Mesothelial cell of epicardium (in vitro differentiated cells): ENCODE results near the gene CASP9. TPM values are rescaled to one million over a fixed set of nuclear protein-coding genes. Genes with fewer than 3 reads are reported as not detected.
"Not testable (repeated sequence)": the region's sequence is repeated elsewhere in the genome, so short reads cannot be mapped to it uniquely, and the experiment has no call there.

Source experiments
- DNase-seq, 2 experiments: peaks; one replicate each; pipeline ENCODE4 v3.0.0; 2021; ENCODE audit warnings: low spot score in 2 of 2; ENCODE audit not compliant: unreplicated experiment in 2 of 2
- H3K27ac Mint-ChIP-seq: 2 replicates; pipeline ENCODE4 v1.8.0; 2021; ENCODE audit warnings: mixed read lengths
- H3K27me3 Mint-ChIP-seq: 2 replicates; pipeline ENCODE4 v1.8.0; 2021; ENCODE audit warnings: low read depth, mixed read lengths
- H3K36me3 Mint-ChIP-seq: 2 replicates; pipeline ENCODE4 v1.8.0; 2021; ENCODE audit warnings: mixed read lengths
- H3K4me1 Mint-ChIP-seq: 2 replicates; pipeline ENCODE4 v1.8.0; 2021; ENCODE audit warnings: mixed read lengths
- H3K4me3 Mint-ChIP-seq: 2 replicates; pipeline ENCODE4 v1.8.0; 2021; ENCODE audit warnings: mild to moderate bottlenecking, moderate library complexity, mixed read lengths
- H3K9me3 Mint-ChIP-seq: 2 replicates; pipeline ENCODE4 v1.8.0; 2021; ENCODE audit warnings: mixed read lengths
- total RNA-seq: library from RNA; stranded (reverse); gene quantifications from 3 replicates; pipeline ENCODE4 v1.2.1, GENCODE V29; 2021
- TF ChIP-seq, protein P1 (sequence below): fragments of 200-600 bp; sonication (generic); IDR thresholded peaks from one replicate; pipeline ENCODE4 v1.5.0; 2021; ENCODE audit warnings: antibody characterized with exemption; ENCODE audit not compliant: unreplicated experiment

CASP9 gene
- total RNA-seq, 1 donor from 2014 or later, result 23.0 TPM

DNA sequence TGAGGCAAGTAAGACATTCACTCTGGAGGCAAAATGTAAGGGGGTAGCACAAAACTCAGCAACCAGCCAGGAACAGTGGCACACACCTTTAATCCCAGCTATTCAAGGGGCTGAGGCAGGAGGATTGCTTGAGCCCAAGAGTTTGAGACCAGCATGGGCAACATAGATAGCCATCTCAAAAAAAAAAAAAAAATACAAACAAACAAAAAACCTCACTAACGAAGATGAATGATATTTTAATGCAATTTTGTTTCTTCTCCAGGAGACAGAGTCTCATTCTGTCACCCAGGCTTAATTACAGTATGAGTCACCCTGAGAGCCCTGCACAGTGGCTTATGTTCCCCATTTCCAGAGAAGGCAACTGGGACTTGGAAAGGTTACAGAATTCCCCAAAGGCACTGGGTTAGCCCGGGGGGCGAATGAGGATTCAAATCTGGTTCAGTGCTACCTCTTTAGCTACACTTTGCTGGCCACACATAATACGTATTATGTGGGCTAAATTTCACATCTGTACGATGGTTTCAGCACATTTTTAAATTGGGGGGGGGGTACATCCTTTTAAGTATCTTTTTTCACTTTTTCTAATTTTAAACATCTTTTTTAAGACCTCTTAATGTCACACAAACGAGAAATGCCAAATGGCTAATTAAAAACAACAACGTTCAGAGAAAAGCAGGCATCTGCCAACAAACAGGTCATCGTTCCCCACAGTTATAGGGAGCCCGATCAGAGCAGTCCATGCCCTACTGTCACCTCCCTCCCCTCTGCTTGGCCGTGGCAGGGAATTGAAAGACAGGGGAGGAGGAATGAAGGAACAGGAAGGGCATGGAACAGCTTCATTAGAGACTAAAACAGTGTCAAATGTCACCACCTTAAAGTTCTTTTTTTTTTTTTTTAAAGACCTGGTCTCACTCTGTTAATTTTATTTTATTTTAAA is 64.0 kb downstream of the CASP9 start:
- TF ChIP-seq, protein P1, sequence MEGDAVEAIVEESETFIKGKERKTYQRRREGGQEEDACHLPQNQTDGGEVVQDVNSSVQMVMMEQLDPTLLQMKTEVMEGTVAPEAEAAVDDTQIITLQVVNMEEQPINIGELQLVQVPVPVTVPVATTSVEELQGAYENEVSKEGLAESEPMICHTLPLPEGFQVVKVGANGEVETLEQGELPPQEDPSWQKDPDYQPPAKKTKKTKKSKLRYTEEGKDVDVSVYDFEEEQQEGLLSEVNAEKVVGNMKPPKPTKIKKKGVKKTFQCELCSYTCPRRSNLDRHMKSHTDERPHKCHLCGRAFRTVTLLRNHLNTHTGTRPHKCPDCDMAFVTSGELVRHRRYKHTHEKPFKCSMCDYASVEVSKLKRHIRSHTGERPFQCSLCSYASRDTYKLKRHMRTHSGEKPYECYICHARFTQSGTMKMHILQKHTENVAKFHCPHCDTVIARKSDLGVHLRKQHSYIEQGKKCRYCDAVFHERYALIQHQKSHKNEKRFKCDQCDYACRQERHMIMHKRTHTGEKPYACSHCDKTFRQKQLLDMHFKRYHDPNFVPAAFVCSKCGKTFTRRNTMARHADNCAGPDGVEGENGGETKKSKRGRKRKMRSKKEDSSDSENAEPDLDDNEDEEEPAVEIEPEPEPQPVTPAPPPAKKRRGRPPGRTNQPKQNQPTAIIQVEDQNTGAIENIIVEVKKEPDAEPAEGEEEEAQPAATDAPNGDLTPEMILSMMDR, result no peak
- Mint-ChIP-seq H3K27ac (no peak overlapping the region), H3K4me3 (no peak overlapping the region), H3K36me3 (no peaks in the 10 kb centered on the region), H3K27me3 (peaks cover 5% of the 10 kb centered on the region), H3K4me1 (peaks cover 25% of the 10 kb centered on the region), H3K9me3 (no peaks in the 10 kb centered on the region)
- no peak for DNase-seq

DNA sequence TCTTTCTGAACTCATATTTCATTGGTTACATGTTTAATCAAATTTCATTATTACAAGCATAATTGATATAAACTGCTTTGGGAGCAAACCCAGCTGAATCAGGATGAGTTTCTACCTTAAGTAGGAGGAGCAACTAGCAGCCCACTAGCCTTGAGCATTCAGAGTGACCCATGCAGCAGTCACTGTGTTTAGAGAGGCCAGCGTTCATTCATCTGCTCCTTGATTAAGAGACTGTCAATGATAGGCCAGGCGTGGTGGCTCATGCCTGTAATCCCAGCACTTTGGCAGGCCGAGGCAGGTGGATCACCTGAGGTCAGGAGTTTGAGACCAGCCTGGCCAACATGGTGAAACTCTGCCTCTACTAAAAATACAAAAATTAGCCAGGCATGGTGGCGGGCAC is 65.6 kb downstream of the CASP9 start:
- not testable (repeated sequence) for H3K9me3 Mint-ChIP-seq, H3K4me3 Mint-ChIP-seq, H3K27me3 Mint-ChIP-seq, DNase-seq, H3K36me3 Mint-ChIP-seq
- H3K4me1 Mint-ChIP-seq, result peaks cover 25% of the 10 kb centered on the region
- H3K27ac Mint-ChIP-seq, result peak overlapping the region; percentile 24

DNA sequence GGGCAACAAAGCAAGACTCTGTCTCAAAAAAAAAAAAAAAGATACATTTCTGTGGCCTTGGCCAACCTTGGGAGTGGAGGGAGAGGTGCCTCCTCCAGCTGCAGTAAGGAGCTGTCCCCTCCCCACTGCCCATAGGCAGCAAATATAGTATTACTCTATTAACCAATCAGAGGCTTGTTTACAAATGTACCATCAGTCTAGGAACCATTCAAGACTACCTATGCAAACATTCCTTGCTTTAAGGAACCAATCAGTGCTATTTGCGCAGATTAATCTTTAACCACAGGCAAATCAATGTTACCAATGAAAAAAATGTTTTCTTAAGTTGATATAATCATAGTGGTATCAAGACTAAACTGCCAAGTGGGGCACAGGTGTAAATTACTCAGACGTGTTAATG is 66.4 kb downstream of the CASP9 start:
- H3K4me1 Mint-ChIP-seq, result peaks cover 22% of the 10 kb centered on the region
- H3K9me3 Mint-ChIP-seq, result no peaks in the 10 kb centered on the region
- TF ChIP-seq, protein P1, result no peak
- no peak for DNase-seq
- H3K4me3 Mint-ChIP-seq, result no peak overlapping the region
- peaks cover 2% of the 10 kb centered on the region for H3K27me3 Mint-ChIP-seq
- no peak overlapping the region for H3K27ac Mint-ChIP-seq
- no peaks in the 10 kb centered on the region for H3K36me3 Mint-ChIP-seq

DNA sequence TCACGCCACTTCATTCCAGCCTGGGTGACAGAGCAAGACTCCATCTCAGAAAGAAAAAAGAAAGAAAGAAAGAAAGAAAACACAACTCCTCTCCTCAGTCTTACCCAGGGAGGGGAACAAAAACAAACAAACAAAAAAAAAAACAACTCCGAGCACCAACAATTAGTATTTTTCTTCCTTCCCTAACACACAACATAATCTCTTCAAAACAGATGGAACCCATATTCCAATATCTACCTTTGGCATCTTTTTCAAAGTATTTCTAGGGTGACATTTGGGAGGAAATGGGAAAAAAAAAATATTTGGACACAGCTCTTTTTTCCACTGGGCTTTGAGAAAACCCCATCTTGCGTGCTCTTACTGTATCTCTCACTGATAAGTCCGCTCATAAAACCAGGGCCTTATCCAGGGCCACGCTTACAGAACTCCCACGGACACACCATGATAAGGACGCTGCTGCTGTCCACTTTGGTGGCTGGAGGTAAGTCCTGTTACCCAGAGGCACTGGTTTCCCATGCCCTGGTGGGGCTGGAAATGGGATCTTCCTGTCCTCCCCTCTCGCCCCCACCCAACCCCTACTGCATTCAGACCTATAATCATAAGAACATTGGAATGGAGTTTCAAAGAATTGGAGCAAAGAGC is 67.6 kb downstream of the CASP9 start, which contains the start of gene CELA2A:
TSS of gene CELA2A (plus strand) at position 420 of the 642 bp plus-strand sequence. CDS start at position 442, 22 bp downstream.
- no peak for DNase-seq
- no peaks in the 10 kb centered on the region for H3K36me3 Mint-ChIP-seq
- no peaks in the 10 kb centered on the region for H3K9me3 Mint-ChIP-seq
- H3K4me1 Mint-ChIP-seq, result peaks cover 22% of the 10 kb centered on the region
- no peak within 1 kb of the TSS for H3K27ac Mint-ChIP-seq
- no peak within 1 kb of the TSS for H3K4me3 Mint-ChIP-seq
- peaks cover 2% of the 10 kb centered on the region for H3K27me3 Mint-ChIP-seq
- TF ChIP-seq, protein P1, result no peak

DNA sequence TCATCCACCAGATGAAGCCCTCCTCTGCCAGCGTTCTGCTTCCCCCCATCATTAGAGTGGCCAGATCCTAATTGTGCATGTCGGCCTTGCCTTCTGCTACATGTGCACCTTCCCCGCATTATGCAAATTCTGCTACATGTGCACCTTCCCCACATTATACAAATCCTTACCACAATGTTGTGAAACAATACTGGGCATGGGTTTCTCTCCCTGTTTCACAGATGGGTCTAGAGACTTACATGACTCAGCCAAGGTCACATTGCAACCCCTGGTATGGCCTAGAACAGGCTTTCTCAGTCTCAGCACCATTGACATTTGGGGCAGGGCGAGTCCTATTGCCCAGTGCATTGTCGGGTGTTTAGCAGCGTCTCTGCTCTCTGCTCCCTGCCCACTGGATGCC is 68.5 kb downstream of the CASP9 start:
- Mint-ChIP-seq H3K36me3 (no peaks in the 10 kb centered on the region), H3K27me3 (peaks cover 2% of the 10 kb centered on the region), H3K27ac (no peak overlapping the region), H3K9me3 (peaks cover 6% of the 10 kb centered on the region), H3K4me1 (peaks cover 22% of the 10 kb centered on the region), H3K4me3 (no peak overlapping the region)
- TF ChIP-seq, protein P1, result no peak
- no peak for DNase-seq

DNA sequence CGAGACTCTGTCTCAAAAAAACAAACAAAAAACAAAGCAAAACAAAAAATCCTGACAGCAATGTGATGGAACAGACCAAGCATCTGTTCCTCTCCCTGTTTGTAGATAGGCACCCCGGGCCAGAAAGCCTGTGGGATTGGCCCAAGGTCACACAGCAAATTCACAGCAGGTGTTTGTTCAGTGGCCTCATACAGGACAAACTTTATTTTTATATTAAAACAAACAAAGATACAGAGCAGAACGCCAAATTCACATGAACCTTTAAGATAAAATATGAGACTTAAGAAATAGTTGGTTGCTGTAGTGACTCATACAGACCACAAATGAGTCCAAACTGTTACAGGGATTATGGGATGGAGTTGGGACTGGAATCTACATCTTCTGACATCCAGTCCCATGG is 69.8 kb downstream of the CASP9 start:
- peaks cover 6% of the 10 kb centered on the region for H3K9me3 Mint-ChIP-seq
- no peak for DNase-seq
- TF ChIP-seq, protein P1, result no peak
- H3K27ac Mint-ChIP-seq, result no peak overlapping the region
- H3K4me1 Mint-ChIP-seq, result peaks cover 13% of the 10 kb centered on the region
- no peaks in the 10 kb centered on the region for H3K36me3 Mint-ChIP-seq
- H3K27me3 Mint-ChIP-seq, result no peaks in the 10 kb centered on the region
- H3K4me3 Mint-ChIP-seq, result no peak overlapping the region
